Measurements from ENCODE around the gene PMS1.

GRCh38 chr2:189848276-189848675, 64.0 kb downstream of the PMS1 start:
- no peak for TF ChIP-seq POLR2A (IDR thresholded peaks at IDR 0.05)
- no peak for TF ChIP-seq CTCF (IDR thresholded peaks at IDR 0.05)
